Esophagus squamous epithelium (tissue), 4 donors: ENCODE measurements around the gene RCOR2.

Experiments used
- CTCF ChIP-seq, 6 experiments: fragments of 450-650 bp in 4 of 6; fragments of 200-600 bp in 2 of 6; sonication (generic) in 2 of 6; IDR thresholded peaks; one replicate each; pipeline ENCODE4 v1.5.1; 2016 to 2019; ENCODE audit warnings: antibody characterized with exemption in 6 of 6, mild to moderate bottlenecking in 4 of 6, moderate library complexity in 4 of 6
- POLR2A ChIP-seq, 4 donors: fragments of 450-650 bp; IDR thresholded peaks; one replicate each; pipeline ENCODE4 v1.6.1; 2017; ENCODE audit warnings: antibody characterized with exemption in 4 of 4, mild to moderate bottlenecking in 4 of 4, moderate library complexity in 3 of 4

DNA sequence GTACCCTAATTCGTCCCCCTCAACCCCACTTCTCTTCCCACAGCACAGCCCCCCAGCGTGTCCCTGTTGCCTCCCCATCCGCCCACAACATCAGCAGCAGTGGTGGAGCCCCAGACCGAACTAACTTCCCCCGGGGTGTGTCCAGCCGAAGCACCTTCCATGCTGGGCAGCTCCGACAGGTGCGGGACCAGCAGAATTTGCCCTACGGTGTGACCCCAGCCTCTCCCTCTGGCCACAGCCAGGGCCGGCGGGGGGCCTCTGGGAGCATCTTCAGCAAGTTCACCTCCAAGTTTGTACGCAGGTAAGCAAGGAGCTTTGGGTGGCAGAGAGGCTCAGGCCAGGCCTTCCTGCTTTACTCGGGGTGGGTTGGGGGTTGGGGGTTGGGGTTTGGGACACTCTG is 12.2 kb downstream of the RCOR2 start:
- no peak for TF ChIP-seq CTCF (IDR thresholded peaks at IDR 0.05)
- TF ChIP-seq POLR2A (IDR thresholded peaks at IDR 0.05), result no peak
